GM12874 (cell line): ENCODE measurements around the gene GNE.

ENCODE experiments used
- CTCF ChIP-seq: IDR thresholded peaks from 2 replicates; pipeline ENCODE4 v1.5.1; 2011; ENCODE audit warnings: low read depth, mild to moderate bottlenecking, control low read depth, low read length, moderate library complexity; ENCODE audit not compliant: insufficient read depth

Gene GNE

GRCh38 chr9:36188212-36188611 is 70.0 kb downstream of the GNE start:
- no peak for TF ChIP-seq CTCF

GRCh38 chr9:36187414-36187813 is 70.8 kb downstream of the GNE start:
- no peak for TF ChIP-seq CTCF

DNA sequence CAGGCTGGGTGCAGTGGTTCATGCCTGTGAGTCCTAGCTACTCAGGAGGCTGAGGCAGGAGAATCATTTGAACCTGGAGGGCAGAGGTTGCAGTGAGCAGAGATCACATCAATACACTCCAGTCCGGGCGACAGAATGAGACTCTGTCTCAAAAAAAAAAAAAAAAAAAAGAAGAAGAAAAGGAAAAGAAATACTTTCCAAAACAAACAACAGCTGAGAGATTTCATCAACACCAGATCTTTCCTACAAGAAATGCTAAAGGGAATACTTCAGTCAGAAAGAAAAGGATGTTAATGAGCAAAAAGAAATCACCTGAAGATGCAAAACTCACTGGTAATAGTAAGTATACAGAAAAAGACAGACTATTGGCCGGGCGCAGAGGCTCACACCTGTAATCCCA is 80.7 kb downstream of the GNE start:
- no peak for TF ChIP-seq CTCF

DNA sequence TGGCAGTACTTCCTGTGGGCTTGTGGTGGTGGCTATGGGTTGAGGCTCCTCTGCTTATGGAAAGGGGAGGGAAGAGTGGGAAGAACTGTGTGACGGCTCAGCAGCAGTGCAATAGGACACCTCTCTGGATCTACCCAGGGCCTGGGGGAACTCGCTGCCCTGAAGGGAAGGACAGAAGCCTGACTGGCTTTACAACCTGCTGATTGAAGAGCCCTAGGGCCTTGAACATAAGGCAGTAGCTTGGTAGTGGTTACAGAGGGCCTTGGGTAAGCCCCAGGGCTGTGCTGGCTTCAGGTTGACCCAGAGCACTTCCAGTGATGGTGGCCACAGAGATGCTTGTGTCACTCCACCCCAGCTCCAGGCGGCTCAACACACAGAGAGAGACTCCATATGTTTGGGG is 83.5 kb downstream of the GNE start:
- no peak for TF ChIP-seq CTCF

DNA sequence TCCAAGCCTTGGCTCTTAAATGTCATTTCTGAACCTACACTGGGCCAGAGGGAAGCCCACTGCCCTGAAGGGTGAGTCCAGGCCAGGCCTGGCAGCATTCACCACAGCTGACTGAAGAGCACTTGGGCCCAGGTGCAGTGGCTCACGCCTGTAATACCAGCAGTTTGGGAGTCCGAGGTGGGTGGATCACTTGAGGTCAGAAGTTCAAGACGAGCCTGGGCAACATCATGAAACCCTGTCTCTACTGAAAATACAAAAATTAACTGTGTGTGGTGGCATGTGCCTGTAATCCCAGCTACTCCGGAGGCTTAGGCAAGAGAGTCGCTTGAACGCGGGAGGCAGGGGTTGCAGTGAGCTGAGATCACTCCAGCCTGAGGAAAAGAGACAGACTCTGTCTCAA is 84.0 kb downstream of the GNE start:
- no peak for TF ChIP-seq CTCF

GRCh38 chr9:36173861-36174260 is 84.4 kb downstream of the GNE start:
- no peak for TF ChIP-seq CTCF

DNA sequence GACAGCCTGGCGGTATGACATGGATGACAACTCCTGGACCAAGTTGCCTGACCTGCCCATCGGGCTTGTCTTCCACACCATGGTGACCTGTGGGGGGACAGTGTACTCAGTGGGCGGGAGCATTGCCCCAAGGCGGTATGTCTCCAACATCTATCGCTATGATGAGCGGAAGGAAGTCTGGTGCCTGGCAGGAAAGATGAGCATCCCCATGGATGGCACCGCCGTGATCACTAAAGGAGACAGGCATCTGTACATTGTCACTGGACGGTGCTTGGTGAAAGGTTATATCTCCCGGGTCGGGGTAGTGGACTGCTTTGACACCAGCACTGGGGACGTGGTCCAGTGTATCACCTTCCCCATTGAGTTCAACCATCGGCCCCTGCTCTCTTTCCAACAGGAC is 87.7 kb downstream of the GNE start:
- no peak for TF ChIP-seq CTCF

- TF ChIP-seq CTCF: no peak
These were observed 88.5 kb downstream of the GNE start for GRCh38 chr9:36169708-36170107.
